Eye (tissue), 1 donor: ENCODE data around the gene NUP153.
"Not testable (repeated sequence)": the region's sequence is repeated elsewhere in the genome, so short reads cannot be mapped to it uniquely, and the experiment has no call there.

Source experiments
- DNase-seq: peaks from one replicate; pipeline ENCODE4 v3.0.0-alpha.2; 2015

NUP153 gene

GRCh38 chr6:17712576-17712975 lies 5.9 kb upstream of the NUP153 start:
- no peak for DNase-seq

- DNase-seq = no peak
These were observed 3.6 kb upstream of the NUP153 start for GRCh38 chr6:17710331-17710730.

DNA sequence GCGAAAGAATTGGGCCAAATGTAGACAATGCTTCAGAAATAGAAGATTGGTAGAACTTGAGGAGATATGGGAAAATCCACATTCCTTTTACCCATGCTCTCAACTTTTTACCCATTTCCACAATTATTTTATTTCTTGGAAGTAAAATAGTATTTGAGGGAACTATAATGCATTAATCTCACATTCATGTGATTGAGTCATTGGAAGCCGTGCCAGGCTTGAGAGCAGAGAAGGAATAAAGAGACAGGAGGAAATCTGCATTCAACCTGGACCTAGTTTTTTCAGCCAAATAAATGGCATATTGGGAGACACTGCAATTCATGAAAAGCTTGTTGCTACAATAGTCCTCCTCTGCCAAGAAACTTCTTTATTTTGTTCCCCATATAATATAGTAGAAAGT lies 2.8 kb upstream of the NUP153 start:
- DNase-seq = no peak

DNA sequence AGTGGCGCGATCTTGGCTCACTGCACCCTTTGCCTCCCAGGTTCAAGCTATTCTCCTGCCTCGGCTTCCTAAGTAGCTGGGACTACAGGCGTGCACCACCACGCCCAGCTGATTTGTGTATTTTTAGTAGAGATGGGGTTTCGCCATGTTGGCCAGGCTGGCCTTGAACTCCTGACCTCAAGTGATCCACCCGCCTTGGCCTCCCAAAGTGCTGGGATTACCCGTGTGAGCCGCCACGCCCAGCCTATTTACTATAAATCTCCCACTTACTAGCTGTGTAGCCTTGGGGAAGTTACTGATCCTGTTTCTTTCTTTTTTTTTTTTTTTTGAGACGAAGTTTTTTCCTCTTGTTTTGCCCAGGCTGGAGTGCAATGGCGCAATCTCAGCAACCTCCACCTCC lies 1.3 kb upstream of the NUP153 start:
- not testable (repeated sequence) for DNase-seq

DNA sequence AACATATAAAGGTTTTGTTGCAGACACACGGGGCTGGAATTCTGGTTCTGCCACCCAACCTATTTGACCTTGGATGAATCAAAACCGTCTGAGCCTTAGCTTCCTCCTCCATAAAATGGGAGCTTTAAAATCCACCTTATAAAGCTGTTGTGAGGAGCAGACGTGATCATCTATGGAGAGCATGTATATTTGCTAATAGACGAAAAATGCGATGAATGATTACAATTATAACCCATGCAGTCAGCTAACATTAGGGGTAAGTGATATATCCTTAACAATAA lies 586 bp upstream of the NUP153 start:
- no peak for DNase-seq

DNA sequence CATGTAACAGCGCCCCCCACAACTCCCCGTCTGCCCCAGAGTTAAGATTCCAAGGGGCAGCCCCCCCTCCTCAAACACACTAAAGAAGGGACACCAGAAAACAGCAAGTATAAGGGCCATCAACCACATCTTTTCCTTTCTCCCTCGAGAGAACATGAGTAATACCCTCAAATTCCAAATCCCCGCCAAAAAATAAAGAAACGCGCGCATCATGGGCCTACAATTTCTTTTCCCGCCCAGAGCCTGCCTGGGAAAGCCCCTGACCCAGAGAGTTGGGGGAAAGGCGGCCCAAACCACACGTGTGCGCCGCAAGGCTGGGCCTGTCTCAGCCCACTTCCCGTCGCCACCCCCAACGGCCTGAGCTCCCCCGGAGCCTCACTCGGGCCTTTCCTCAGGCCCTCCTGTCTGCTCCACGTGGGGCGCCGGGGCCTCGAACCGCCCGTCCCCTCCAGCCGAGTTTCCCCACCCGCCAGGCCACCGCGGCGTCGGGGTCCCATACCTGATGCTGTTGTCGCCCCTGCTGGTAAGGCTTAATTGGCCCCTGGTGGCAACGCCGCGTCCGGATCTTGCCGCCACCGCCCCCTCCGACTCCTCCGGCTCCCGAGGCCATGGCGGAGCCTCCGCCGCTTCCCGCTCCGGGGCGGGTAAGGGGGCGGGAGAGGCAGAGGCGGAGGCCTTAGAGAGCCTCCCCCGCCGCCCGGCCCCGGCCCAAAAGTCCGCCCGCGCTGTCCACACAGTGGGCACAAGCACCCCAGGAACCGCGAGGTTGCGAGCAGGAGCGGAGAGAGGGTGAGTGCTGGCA lies 746 bp downstream of the NUP153 start:
- DNase-seq = peak; percentile 86

- no peak for DNase-seq
These were observed 1.3 kb downstream of the NUP153 start for GRCh38 chr6:17705428-17705777.

DNA sequence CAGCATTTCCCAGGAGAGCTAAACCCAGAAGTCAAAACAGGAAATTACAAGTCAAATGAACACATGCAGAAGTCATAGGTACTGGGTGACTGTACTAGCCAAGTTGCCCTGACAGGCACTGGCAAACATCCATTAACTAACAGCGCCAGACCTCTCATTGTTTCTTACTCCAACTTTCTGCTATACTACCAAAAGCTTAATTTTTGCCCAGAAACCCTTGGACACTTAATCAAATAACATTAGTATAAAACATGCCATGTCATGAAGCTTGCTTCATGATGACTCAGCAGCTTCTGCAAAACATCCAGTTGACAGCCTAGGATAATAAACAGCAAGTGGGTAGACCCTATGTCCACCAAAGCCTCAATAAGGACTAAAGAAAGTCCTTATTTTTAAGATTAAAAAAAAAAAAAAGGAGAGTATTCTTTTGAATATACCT lies 3.5 kb downstream of the NUP153 start:
- peak; percentile 9 for DNase-seq

DNA sequence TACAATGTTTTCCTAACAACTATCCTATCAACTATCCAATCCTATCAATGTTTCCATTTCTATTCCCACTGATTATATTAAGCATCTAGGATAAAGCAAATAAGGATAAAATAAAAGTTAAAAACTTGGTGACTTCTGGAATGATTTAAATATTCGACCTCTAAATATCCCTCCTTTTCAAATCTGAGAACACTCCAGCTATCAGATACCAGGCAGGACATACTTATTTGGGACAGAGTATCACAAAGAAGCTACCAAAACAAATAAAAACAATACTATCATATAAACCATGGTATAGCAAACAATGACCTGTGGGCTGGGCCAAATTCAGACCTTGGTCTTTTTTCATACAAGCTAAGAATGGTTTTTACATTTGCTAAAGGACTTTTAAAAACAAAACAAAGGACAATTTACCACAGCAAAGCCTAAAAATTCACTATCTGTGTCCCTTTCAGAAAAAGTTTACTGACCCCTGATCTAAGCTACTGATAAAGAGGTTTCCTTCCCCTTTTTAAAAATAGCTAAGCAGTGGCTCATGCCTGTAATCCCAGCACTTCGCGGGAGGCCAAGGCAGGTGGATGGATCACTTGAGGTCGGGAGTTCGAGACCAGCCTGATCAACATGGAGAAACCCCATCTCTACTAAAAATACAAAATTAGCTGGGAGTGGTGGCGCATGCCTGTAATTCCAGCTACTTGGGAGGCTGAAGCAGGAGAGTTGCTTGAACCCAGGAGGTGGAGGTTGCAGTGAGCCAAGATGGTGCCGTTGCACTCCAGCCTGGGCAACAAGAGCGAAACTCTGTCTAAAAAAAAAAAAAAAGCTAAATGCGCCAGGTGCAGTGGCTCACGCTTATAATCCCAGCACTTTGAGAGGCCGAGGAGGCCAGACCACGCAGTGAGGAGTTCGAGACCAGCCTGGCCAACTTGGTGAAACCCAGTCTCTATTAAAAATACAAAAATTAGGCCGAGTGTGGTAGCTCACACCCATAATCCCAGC lies 6.0 kb downstream of the NUP153 start:
- DNase-seq = no peak

GRCh38 chr6:17691925-17692538 lies 14.7 kb downstream of the NUP153 start:
- DNase-seq = no peak

DNA sequence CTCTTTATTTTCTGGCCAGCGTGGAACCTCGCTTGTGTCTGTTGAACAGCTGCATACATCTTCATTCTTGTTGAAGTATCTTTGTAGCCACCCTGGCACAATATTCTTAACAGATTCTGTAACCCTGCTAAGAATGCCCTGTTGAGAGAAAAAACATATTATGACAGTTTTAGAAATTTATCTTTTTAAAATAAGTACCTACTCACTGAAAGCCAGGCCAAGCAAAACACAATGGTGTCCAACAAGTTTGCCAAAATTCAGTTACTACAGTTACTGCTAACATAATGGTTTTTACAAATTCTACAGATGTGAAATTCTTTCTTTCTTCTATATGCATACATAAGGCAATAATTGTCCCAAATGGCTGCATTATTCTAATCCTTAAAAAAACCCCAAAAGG lies 18.2 kb downstream of the NUP153 start:
- no peak for DNase-seq

DNA sequence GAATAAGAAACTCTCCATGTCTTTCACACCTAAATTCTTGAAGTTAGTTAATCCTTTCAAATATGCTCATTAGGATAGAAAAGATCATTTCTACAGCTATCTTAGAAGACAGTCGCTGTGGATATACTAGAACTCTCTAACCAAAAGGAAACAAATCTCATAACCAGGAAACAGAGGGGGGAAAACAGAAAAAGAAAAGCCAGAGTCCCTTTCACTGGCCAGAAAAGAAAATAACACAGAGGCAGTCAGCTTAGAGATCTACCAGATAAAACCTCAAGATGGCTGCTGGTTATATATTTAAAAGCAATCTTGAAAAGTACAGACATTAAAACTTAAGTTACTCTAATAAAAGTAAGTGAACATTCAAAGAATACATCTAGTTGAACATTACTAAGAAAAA lies 19.6 kb downstream of the NUP153 start:
- no peak for DNase-seq

GRCh38 chr6:17684134-17684533 lies 22.6 kb downstream of the NUP153 start:
- no peak for DNase-seq

- DNase-seq = no peak
These were observed 23.3 kb downstream of the NUP153 start for GRCh38 chr6:17683428-17683827.

- DNase-seq = no peak
These were observed 27.0 kb downstream of the NUP153 start for GRCh38 chr6:17679726-17680125.

GRCh38 chr6:17677602-17678001 lies 29.1 kb downstream of the NUP153 start:
- DNase-seq = no peak

DNA sequence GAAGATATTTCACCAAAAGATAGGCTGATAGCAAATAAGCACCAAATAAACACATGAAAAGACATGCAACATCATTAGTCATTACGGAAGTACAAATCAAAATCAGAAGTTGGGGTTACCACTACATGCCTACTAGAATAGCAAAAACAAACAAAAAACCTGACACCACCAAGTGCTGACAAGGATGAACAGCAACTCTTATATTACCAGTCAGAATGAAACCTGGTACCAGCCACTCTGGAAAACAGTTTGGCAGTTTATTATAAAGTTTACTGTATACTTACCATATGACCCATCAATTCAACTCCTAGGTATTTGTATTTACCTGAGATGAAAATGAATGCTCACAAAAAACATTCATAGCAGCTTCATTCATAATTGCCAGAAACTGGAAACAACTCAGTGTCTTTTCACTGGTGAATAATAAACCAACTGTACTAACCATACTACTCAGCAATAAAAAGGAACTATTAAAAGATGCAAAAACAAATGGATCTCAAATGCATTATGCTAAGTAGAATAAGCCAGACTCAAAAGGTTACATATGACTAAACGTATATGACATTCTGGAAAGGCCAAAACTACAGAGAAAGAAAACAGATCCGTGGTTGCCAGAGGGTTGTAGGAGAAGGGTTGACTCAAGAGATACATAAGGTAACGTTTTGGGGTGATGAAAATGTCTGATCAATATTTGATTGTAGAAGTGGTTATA lies 33.0 kb downstream of the NUP153 start:
- no peak for DNase-seq

DNA sequence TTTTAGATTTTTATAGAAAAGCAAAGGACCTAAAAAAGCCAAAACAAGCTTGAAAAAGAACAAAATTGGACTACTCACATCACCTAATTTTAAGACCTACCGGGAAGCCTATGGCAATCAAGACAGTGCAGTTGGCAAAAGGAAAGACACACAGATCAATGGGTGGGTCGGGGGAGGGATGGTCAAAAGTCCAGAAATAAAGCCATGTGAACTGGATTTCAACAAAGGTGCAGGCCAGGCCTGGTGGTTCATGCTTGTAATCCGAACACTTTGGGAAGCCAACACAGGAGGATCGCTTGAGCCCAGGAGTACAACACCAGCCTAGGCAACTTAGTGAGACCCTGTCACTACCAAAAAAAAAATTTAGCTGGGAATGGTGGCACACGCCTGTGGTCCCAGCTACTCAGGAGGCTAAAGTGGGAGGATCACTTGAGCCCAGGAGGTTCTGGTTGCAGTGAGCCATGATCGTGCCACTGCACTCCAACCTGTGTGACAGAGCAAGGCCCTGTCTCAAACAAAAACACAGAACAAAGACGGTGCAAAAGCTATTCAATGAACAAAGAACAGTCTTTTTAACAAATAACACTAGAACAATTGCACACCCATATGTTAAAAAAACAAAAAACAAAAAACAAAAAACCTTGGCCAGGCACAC lies 34.5 kb downstream of the NUP153 start:
- DNase-seq = no peak

DNA sequence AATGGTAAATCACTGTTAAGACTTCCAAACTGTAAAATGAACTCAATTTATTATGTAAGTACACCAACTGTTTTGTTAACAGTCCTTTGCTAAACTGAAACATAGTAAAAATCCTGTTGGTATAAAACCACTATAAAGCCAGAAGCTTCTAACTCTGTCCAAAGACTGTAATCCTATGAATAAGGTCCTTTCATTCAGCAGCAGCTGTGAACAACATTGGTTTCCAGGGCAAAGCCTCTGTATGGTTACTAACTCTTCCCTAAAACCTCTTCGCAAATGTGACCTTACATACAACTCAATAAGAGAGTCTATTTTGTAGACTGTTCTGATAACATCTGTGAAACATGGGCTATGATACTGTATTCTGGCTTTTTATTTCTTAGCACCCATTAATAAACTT lies 40.1 kb downstream of the NUP153 start:
- no peak for DNase-seq

- DNase-seq = no peak
These were observed 41.6 kb downstream of the NUP153 start for GRCh38 chr6:17665132-17665531.

DNA sequence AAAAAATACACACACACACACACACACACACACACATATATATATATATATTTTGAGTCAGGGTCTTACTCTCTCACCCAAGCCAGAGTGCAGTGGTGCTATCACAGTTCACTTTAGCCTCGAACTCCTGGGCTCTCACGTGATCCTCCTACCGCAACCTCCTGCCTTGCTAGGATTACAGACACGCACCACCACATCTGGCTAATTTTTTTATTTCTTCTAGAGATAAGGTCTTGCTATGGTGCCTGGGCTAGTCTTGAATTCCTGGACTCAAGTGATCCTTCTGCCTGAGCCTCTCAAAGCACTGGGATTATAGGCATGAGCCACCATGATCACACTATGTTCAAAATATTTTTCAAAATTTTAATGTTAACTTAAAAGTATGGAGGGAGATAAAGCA lies 43.5 kb downstream of the NUP153 start:
- DNase-seq = no peak

DNA sequence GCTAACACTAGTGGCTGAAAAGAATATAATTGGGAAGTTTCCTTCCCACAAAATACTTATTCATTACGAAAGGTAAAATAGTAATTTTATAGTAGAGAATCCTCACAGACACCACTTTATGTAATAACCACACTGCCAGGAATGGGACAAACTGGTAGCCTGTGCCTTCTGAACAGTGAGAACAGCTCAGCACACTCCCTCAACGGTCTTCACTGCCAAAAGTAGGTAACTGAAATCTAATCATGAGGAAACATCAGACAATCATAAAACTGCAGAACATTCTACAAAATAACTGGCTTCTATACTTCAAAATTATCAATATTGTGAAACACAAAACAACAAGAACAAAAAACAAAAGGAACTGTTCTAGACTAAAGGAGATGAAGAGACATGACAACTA lies 44.1 kb downstream of the NUP153 start:
- no peak for DNase-seq

DNA sequence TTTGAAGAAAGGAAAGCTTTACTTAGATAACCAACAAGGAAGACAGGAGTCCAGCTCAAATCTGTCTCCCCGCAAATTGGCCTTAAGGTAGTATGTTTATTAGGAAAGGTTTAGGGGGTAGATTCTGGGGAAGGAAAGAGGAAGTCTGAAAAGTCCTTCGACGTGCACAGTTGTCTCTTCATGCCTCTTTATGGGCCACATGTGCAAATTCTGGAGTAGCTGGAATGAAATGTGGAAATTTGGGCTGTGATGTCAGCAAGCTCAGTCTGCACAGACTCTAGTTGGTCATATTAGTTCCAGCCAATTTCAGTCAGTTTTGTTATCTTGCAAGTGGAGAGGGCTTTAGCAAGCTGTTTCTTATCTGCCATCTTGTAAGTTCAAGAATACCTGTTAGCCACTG lies 50.1 kb downstream of the NUP153 start:
- no peak for DNase-seq
